ENCODE data around the gene ACTC1. TPM values are rescaled to one million over a fixed set of nuclear protein-coding genes. Genes with fewer than 3 reads are reported as not detected.

ACTC1 gene
- polyA plus RNA-seq, 1 donor (not counting 4 experiments of a cell fraction or from before 2014, with no cell fraction given), result not detected

GRCh38 chr15:34799149-34800101 lies 4.1 kb upstream of the ACTC1 start:
- no peak for FAIRE-seq
- TF ChIP-seq EZH2 (IDR thresholded peaks at IDR 0.05; ENCODE audit: low read length) (no peak), CTCF (optimal IDR thresholded peaks at IDR 0.05 in 1 of 3, IDR thresholded peaks at IDR 0.05 in 1 of 3, conservative IDR thresholded peaks at IDR 0.05 in 1 of 3; ENCODE audit: extremely low read depth in 1 of 3, insufficient read depth in 2 of 3, low read length in 3 of 3) (no peak)
- Histone ChIP-seq H3K4me2 (ENCODE audit: control insufficient read depth, extremely low read depth, insufficient read depth, low read depth, low read length) (no peak overlapping the region), H2AFZ (ENCODE audit: control insufficient read depth, low read length) (no peak overlapping the region), H3K27ac (ENCODE audit: control insufficient read depth, insufficient read depth, low read length) (no peak overlapping the region), H3K9ac (ENCODE audit: control insufficient read depth, extremely low read depth, insufficient read depth, low read length) (no peak overlapping the region), H3K79me2 (ENCODE audit: control insufficient read depth, insufficient read depth, low read length) (no peaks in the 10 kb centered on the region), H3K27me3 (ENCODE audit: control insufficient read depth, extremely low read depth, insufficient read depth, low read length) (peaks cover 33% of the 10 kb centered on the region), H3K9me1 (ENCODE audit: control insufficient read depth, extremely low read depth, insufficient read depth, low read length) (no peaks in the 10 kb centered on the region), H3K36me3 (ENCODE audit: control insufficient read depth in 2 of 2, extremely low read depth in 1 of 2, insufficient read depth in 2 of 2, low read length in 2 of 2) (no peaks in the 10 kb centered on the region), H3K9me3 (ENCODE audit: control insufficient read depth, low read depth, low read length) (no peaks in the 10 kb centered on the region), H3K4me1 (ENCODE audit: control insufficient read depth, extremely low read depth, insufficient read depth, low read length) (no peaks in the 10 kb centered on the region), H3K4me3 (ENCODE audit: control insufficient read depth in 2 of 3, extremely low read depth in 1 of 3, insufficient read depth in 2 of 3, low read depth in 1 of 3, low read length in 3 of 3) (no peak overlapping the region), H4K20me1 (ENCODE audit: control insufficient read depth, extremely low read depth, insufficient read depth, low read length) (no peaks in the 10 kb centered on the region)
- dilution Hi-C loops (cut with MboI; ENCODE audit: extremely low pct_ligation_motif_present, low sequenced_read_pairs), result no loop called here
- DNase-seq (ENCODE audit: low read depth, low spot score), result no peak

- H3K4me3 ChIP-seq (ENCODE audit: control insufficient read depth in 2 of 3, extremely low read depth in 1 of 3, insufficient read depth in 2 of 3, low read depth in 1 of 3, low read length in 3 of 3), result no peak overlapping the region
- H3K9me3 ChIP-seq (ENCODE audit: control insufficient read depth, low read depth, low read length), result no peaks in the 10 kb centered on the region
- H3K27me3 ChIP-seq (ENCODE audit: control insufficient read depth, extremely low read depth, insufficient read depth, low read length), result peaks cover 55% of the 10 kb centered on the region
- TF ChIP-seq CTCF (optimal IDR thresholded peaks at IDR 0.05 in 1 of 3, IDR thresholded peaks at IDR 0.05 in 1 of 3, conservative IDR thresholded peaks at IDR 0.05 in 1 of 3; ENCODE audit: extremely low read depth in 1 of 3, insufficient read depth in 2 of 3, low read length in 3 of 3) (no peak), EZH2 (IDR thresholded peaks at IDR 0.05; ENCODE audit: low read length) (no peak)
- no peaks in the 10 kb centered on the region for H3K79me2 ChIP-seq (ENCODE audit: control insufficient read depth, insufficient read depth, low read length)
- no peak overlapping the region for H3K27ac ChIP-seq (ENCODE audit: control insufficient read depth, insufficient read depth, low read length)
- FAIRE-seq (no peak), DNase-seq (ENCODE audit: low read depth, low spot score) (no peak)
- dilution Hi-C loops (cut with MboI; ENCODE audit: extremely low pct_ligation_motif_present, low sequenced_read_pairs), result no loop called here
- H2AFZ ChIP-seq (ENCODE audit: control insufficient read depth, low read length), result no peak overlapping the region
- no peak overlapping the region for H3K9ac ChIP-seq (ENCODE audit: control insufficient read depth, extremely low read depth, insufficient read depth, low read length)
- H3K36me3 ChIP-seq (ENCODE audit: control insufficient read depth in 2 of 2, extremely low read depth in 1 of 2, insufficient read depth in 2 of 2, low read length in 2 of 2), result no peaks in the 10 kb centered on the region
- H3K9me1 ChIP-seq (ENCODE audit: control insufficient read depth, extremely low read depth, insufficient read depth, low read length), result no peaks in the 10 kb centered on the region
- no peaks in the 10 kb centered on the region for H3K4me1 ChIP-seq (ENCODE audit: control insufficient read depth, extremely low read depth, insufficient read depth, low read length)
- H3K4me2 ChIP-seq (ENCODE audit: control insufficient read depth, extremely low read depth, insufficient read depth, low read depth, low read length), result no peak overlapping the region
- H4K20me1 ChIP-seq (ENCODE audit: control insufficient read depth, extremely low read depth, insufficient read depth, low read length), result no peaks in the 10 kb centered on the region
Measured at GRCh38 chr15:34796847-34797435, 1.6 kb upstream of the ACTC1 start.

All from keratinocyte (primary cell).